GM19395 (cell line): ENCODE results near the gene CDK11B.
A peak's percentile ranks its signal among the peaks of the same experiment; 100 is the strongest.
"Not testable (repeated sequence)": the region's sequence is repeated elsewhere in the genome, so short reads cannot be mapped to it uniquely, and the experiment has no call there.

Experiments
- ATAC-seq: cut with Tn5 transposase; IDR thresholded peaks from one replicate; pipeline ENCODE4 v1.9.1; 2021; ENCODE audit warnings: mild to moderate bottlenecking, moderate library complexity; ENCODE audit not compliant: unreplicated experiment

Gene CDK11B

DNA sequence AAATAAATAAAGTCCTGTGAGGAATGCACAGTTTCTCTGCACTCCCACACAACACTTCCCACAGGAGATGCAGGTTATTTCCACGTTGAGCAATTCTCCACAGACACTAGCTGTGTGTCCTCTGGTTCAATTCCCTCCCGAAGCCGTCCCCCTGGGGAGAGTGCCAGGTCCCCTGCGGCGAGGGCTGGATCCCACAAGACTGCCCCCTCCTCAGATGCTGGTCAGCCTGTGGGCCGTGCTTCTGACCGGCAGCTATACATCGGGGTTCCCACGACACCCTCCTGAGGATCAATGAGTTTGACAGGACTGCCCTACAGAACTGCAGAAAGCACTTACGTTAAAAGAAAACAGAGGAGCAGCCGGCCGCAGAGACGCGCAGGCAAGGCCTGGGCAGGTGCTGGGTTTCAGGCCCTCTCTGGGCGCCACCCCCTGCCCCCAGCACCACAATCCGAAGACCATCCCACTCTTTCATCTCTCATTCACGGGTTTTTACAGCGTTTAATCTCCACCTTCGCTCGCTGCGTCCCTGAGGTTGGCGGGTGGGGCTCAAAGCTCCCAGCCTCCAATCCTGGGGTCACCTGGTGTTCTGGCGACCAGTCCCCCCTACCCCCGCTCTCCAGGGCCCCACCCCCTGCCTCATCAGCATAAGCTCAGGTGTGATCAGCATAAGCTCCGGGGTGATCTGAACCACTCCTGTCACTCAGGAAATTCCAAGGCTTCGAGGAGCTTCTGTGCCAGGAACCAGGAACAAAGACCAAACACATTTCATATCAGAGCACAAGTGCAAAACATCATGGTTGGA is 24.5 kb upstream of the CDK11B start:
- ATAC-seq: no peak

- ATAC-seq: no peak
Observed at GRCh38 chr1:1680912-1681273, 22.1 kb upstream of the CDK11B start.

GRCh38 chr1:1680031-1680911 is 21.5 kb upstream of the CDK11B start:
- no peak for ATAC-seq

DNA sequence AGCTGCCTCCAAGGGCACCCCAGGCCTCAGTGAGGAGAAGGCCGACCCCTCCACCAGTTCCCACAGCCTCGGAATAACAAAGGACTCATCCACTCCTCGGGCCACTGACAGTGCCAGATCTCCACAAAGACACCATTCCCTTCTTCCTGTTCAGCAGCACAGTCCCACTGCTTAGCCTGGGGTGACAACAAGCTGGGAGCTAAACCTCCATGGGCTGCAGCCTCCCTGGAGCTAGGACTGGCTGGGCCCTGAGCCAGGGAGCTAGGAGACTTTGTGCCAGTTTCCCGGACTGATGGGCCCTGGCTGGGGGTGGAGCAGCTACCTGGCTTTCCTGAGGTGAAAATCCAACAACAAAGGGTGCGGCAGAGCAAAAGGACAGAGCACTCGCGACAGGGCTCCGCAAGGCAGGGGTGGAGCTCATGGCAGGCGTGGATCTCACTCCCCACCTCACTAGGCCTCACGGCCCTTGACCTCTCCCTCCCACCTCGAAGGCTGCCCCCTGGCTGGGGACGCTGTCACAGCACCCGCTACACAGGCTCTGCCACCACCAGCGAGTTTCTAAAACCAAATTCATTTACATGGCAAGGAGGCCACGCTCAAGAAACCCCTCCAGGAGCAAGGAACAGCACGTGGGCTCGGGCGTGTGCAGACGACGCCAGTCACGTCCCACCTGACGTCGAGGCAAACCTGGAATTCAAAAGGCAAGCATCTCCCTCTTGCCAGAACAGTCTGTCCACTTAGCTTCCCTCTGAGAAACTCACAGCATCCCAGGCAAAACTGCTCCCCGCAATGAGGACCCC is 20.0 kb upstream of the CDK11B start:
- ATAC-seq: peak; percentile 38

DNA sequence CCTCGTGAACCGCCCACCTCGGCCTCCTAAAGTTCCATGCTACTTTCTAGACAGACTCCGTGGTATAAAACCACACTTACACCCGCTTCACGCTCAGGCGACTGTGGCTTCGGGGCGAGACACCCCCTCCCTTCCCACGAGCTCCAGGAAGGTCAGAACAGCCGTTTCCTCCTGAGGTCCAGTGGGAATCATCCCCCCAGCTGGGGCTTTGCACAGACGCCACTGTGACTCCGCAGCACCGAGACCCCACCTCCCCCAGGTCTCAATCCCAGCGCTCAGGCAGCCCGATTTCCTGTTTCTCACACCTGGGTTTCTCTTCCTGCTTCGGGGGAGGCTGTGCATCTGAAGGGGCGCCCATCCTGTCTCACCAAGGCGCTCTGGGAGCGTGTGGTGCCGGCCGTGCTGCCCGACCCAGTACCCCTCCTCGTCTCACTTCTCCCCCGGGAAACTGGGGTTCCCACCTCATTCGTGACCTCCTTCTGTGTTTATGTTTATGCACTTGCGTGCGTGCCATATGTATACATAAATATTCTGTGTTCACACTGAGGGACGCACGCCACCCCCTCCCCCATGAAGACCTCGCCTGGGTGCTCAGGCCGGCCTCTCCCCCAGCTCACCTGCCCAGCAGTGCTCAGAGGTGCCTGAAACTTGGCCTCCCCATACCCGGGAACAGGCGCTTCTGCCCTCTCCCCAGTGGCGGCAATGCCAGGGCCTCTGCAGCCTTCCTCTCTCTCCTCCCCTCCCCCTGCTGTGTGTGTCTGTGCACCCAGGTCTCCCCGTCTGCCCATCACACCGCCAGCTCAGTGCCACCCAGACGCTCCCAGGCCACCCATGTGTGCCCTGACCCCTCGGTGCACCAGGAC is 19.1 kb upstream of the CDK11B start:
- peak; percentile 63 for ATAC-seq

GRCh38 chr1:1676087-1676486 is 17.3 kb upstream of the CDK11B start:
- not testable (repeated sequence) for ATAC-seq

GRCh38 chr1:1675218-1675617 is 16.4 kb upstream of the CDK11B start:
- ATAC-seq: not testable (repeated sequence)

GRCh38 chr1:1674806-1675205 is 16.0 kb upstream of the CDK11B start:
- ATAC-seq: not testable (repeated sequence)

- no peak for ATAC-seq
Observed at GRCh38 chr1:1672181-1672965, 13.6 kb upstream of the CDK11B start.

DNA sequence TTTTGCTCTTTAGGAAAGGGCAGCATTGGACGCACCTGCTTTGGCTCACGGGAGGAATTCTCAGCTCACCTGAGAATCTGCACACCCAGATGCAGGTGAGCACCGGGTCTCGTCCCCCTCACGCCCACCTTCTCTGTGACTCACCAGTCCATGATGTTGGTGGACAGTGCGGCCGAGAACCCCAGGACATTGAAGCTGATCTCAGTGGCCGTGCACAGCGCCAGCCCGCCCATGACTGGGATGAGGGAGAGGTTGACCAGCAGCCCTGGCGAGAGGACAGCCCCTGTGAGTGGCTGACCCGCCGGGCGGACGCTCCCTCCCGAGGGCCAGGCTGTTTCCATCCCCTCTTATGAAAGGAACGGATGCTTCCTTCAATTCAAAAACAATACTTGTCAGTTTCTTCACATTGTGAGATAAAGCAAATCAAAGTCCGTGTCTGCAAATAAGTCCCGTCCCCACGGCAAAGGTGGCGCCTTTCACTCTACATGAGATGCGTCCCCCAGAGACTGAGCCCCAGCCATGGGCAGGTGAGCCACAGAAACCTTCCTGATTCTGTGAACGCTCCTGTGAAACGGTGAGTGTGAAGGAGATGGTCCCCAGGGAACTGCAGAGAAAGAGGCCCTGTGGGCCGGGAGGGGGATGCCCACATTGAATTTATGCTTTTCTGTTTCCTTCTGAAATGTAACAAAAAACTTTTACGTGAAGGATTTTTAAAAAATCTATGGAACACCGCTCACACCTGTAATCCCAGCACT is 12.7 kb upstream of the CDK11B start:
- no peak for ATAC-seq

- no peak for ATAC-seq
Observed at GRCh38 chr1:1670866-1671265, 12.1 kb upstream of the CDK11B start.

GRCh38 chr1:1669468-1670440 is 10.9 kb upstream of the CDK11B start:
- no peak for ATAC-seq

GRCh38 chr1:1666526-1666925 is 7.7 kb upstream of the CDK11B start:
- ATAC-seq: no peak

GRCh38 chr1:1665815-1666251 is 7.0 kb upstream of the CDK11B start:
- ATAC-seq: no peak

DNA sequence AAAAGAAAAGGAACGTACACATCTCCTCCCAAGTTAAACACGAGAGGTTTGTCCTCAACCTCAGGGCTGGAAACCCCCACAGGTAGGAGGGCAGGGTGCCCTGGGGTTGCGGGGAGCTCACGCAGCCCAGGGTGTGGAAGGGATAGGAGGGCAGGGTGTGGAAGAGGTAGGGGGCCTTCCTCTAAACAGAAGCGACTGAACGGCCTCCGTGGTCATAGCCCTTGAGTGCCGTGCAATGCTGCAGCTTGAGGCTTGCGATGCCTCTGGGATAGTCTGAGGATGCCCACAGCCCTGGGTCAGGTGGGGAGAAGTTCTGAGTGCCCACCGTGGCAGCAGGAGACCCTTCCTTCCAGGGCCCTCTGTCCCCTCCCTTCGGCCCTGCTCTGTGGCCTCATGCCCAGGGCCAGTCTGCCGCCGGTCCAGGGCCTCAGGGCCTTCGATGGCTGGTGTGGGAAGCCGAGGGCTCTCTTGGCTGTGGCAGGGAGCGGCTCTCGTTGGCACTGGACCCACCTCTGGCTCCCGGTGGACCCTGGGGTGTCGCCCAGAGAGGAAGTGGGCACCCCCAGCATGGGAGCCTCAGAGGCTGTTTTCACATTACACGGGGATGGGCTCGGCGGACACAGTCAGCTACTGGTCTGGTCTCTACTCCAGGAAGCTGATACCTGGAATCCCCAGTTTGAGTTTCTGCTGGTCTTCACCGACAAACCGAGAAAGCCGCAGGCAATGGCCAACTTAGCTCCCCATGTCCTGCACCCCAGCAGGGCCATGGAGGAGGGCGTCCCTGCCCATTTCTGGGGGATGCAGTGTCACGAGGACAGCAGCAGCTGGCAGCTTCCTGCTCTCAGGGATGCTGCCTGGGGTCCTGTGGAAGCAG is 6.4 kb upstream of the CDK11B start:
- no peak for ATAC-seq

GRCh38 chr1:1664318-1664717 is 5.5 kb upstream of the CDK11B start:
- not testable (repeated sequence) for ATAC-seq
